DLD1 (cell line): ENCODE measurements around the gene NT5E.

Experiments used
- in situ Hi-C: cut with HindIII; loops from 2 replicates; pipeline ENCODE4 v1.10.0; 2017; ENCODE audit warnings: low sequenced_read_pairs

Gene NT5E

GRCh38 chr6:85459224-85459901, 9.5 kb downstream of the NT5E start:
- in situ Hi-C loops, result no loop called here

- in situ Hi-C loops, result no loop called here
These were observed 10.5 kb downstream of the NT5E start for GRCh38 chr6:85460154-85460920.

GRCh38 chr6:85460921-85461797, 11.3 kb downstream of the NT5E start:
- in situ Hi-C loops, result no loop called here

- in situ Hi-C loops, result no loop called here
These were observed 11.9 kb downstream of the NT5E start for GRCh38 chr6:85461798-85462170.

- in situ Hi-C loops, result no loop called here
These were observed 12.8 kb downstream of the NT5E start for GRCh38 chr6:85462673-85463072.

- in situ Hi-C loops, result no loop called here
These were observed 13.9 kb downstream of the NT5E start for GRCh38 chr6:85463621-85464259.

- in situ Hi-C loops, result no loop called here
These were observed 14.4 kb downstream of the NT5E start for GRCh38 chr6:85464260-85464644.

- in situ Hi-C loops, result no loop called here
These were observed 14.9 kb downstream of the NT5E start for GRCh38 chr6:85464722-85465150.

- in situ Hi-C loops, result no loop called here
These were observed 15.9 kb downstream of the NT5E start for GRCh38 chr6:85465762-85466161.

- in situ Hi-C loops, result no loop called here
These were observed 18.4 kb downstream of the NT5E start for GRCh38 chr6:85468326-85468725.

GRCh38 chr6:85469276-85470022, 19.6 kb downstream of the NT5E start:
- in situ Hi-C loops, result no loop called here

- in situ Hi-C loops, result no loop called here
These were observed 20.1 kb downstream of the NT5E start for GRCh38 chr6:85470023-85470410.

- in situ Hi-C loops, result no loop called here
These were observed 22.9 kb downstream of the NT5E start for GRCh38 chr6:85472744-85473143.

GRCh38 chr6:85473748-85474147, 23.9 kb downstream of the NT5E start:
- in situ Hi-C loops, result no loop called here

- in situ Hi-C loops, result loop anchor here (25.0 kb wide), 1 partner anchor 114 kb away; no protein-coding TSS in a partner anchor
These were observed 26.6 kb downstream of the NT5E start for GRCh38 chr6:85476532-85476931.

- in situ Hi-C loops, result loop anchor here (25.0 kb wide), 1 partner anchor 117 kb away; no protein-coding TSS in a partner anchor
These were observed 29.3 kb downstream of the NT5E start for GRCh38 chr6:85479208-85479607.

GRCh38 chr6:85482206-85482904, 32.5 kb downstream of the NT5E start:
- in situ Hi-C loops, result loop anchor here (25.0 kb wide), 1 partner anchor 120 kb away; no protein-coding TSS in a partner anchor

- in situ Hi-C loops, result loop anchor here (25.0 kb wide), 1 partner anchor 121 kb away; no protein-coding TSS in a partner anchor
These were observed 33.2 kb downstream of the NT5E start for GRCh38 chr6:85482905-85483700.

- in situ Hi-C loops, result loop anchor here (25.0 kb wide), 1 partner anchor 122 kb away; no protein-coding TSS in a partner anchor
These were observed 34.0 kb downstream of the NT5E start for GRCh38 chr6:85483846-85484245.
